ENCODE results near the gene HOXA5. TPM values are rescaled to one million over a fixed set of nuclear protein-coding genes. Genes with fewer than 3 reads are reported as not detected.
A peak's percentile ranks its signal among the peaks of the same experiment; 100 is the strongest.

HOXA5 gene
- total RNA-seq, 1 donor = 5.8 TPM

DNA sequence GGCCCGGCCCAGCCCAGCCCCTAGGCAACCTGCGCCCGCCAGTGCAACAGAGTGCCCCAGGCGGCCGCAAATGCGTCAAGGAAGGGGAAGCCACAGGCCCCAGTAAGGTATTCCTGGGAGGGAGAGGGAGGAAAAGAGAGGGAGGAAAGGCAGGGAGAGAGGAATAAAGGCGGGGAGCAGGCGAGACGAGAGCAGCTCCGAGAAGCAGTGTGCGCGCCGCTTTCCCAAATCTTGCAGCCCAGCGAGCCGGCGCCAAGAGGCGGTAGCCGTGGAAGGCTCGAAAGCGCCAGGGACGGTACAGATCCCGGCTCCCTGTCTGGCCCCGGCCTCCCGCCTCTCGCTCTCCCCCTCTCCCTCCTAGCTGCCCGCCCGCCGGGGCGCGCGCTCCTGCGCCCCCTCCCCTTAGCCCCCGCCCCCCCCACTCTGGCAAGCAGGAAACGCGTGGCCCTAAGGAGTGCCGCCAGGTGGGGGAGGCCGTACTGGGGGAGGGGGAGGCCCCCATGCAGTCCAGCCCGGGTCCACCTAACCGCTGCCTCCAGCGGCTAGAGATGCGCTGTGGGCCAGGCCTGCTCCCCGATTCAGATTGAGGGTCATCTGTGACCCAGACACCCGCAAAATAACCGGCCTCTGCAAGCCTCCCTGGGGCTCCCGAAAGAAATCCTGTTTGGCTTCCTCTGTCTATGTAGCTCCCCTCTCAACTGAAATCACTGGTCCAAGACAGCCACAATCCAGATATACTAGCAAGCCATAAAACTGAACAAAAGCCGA lies 26.4 kb upstream of the HOXA5 start:
- H3K4me3 ChIP-seq (ENCODE audit: insufficient read depth, low read length) = peak overlapping the region; percentile 75
- peak overlapping the region; percentile 99 for H3K4me2 ChIP-seq (ENCODE audit: insufficient read depth, low read length)
- TF ChIP-seq, protein P1, sequence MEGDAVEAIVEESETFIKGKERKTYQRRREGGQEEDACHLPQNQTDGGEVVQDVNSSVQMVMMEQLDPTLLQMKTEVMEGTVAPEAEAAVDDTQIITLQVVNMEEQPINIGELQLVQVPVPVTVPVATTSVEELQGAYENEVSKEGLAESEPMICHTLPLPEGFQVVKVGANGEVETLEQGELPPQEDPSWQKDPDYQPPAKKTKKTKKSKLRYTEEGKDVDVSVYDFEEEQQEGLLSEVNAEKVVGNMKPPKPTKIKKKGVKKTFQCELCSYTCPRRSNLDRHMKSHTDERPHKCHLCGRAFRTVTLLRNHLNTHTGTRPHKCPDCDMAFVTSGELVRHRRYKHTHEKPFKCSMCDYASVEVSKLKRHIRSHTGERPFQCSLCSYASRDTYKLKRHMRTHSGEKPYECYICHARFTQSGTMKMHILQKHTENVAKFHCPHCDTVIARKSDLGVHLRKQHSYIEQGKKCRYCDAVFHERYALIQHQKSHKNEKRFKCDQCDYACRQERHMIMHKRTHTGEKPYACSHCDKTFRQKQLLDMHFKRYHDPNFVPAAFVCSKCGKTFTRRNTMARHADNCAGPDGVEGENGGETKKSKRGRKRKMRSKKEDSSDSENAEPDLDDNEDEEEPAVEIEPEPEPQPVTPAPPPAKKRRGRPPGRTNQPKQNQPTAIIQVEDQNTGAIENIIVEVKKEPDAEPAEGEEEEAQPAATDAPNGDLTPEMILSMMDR (IDR thresholded peaks at IDR 0.05; ENCODE audit: extremely low read depth, low read depth, low read length) = no peak
- no peak for DNase-seq (ENCODE audit: insufficient read length, low spot score, missing footprints)
- H3K27ac ChIP-seq (ENCODE audit: low read depth, low read length) = peak overlapping the region; percentile 95
- no peaks in the 10 kb centered on the region for H3K9me3 ChIP-seq (ENCODE audit: low read depth, low read length)
- H3K79me2 ChIP-seq (ENCODE audit: insufficient read depth, low read length) = peaks cover 100% of the 10 kb centered on the region
- no peak overlapping the region for H2AFZ ChIP-seq (ENCODE audit: low read length)
- peaks cover 29% of the 10 kb centered on the region for H3K4me1 ChIP-seq (ENCODE audit: insufficient read depth, low read length)
- H3K36me3 ChIP-seq (ENCODE audit: insufficient read depth, low read length) = peaks cover 18% of the 10 kb centered on the region
- no peaks in the 10 kb centered on the region for H3K27me3 ChIP-seq (ENCODE audit: insufficient read depth, low read length)
- peaks cover 8% of the 10 kb centered on the region for H4K20me1 ChIP-seq (ENCODE audit: insufficient read depth, low read length)

DNA sequence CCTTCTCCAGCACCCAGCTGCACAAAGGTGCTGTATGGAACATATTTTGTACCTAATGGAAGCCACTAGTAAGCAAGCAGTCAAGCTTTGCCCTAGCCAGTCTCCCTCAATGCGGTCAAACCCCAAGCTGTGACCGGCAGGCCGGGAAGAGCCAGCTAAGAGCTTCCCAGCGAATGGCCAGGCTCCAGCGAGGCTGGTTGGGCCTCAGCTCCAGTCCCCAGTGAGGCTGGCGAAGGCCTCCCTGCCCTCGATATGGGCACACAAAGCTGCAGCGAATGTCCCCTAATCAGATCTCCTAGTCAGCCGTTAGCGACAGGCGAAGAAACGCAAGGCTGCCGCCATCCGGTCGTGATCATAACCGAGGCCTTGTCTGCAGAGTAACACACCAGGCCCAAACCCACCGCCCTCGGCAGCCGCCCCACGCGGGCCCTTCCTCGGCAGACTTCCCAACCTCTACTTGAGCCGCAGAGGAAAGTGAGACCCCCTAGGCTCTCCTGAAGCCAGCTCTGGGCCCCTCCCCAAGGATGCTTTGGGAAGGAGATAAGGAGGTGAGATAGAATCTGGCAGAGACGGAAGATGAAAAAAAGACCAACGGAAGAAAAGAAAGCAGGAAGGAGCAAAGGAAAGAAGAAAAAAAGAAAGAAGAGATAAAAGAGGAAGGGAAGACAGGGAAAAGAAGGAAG lies 24.9 kb upstream of the HOXA5 start:
- TF ChIP-seq, protein P1 (IDR thresholded peaks at IDR 0.05; ENCODE audit: extremely low read depth, low read depth, low read length) = no peak
- H3K27me3 ChIP-seq (ENCODE audit: insufficient read depth, low read length) = no peaks in the 10 kb centered on the region
- no peaks in the 10 kb centered on the region for H3K9me3 ChIP-seq (ENCODE audit: low read depth, low read length)
- peak overlapping the region; percentile 99 for H3K4me2 ChIP-seq (ENCODE audit: insufficient read depth, low read length)
- H3K4me1 ChIP-seq (ENCODE audit: insufficient read depth, low read length) = peaks cover 24% of the 10 kb centered on the region
- peak overlapping the region; percentile 95 for H3K27ac ChIP-seq (ENCODE audit: low read depth, low read length)
- H2AFZ ChIP-seq (ENCODE audit: low read length) = peak overlapping the region; percentile 34
- H3K4me3 ChIP-seq (ENCODE audit: insufficient read depth, low read length) = peak overlapping the region; percentile 75
- peak; percentile 87 for DNase-seq (ENCODE audit: insufficient read length, low spot score, missing footprints)
- H3K79me2 ChIP-seq (ENCODE audit: insufficient read depth, low read length) = peaks cover 100% of the 10 kb centered on the region
- peaks cover 20% of the 10 kb centered on the region for H4K20me1 ChIP-seq (ENCODE audit: insufficient read depth, low read length)
- peaks cover 26% of the 10 kb centered on the region for H3K36me3 ChIP-seq (ENCODE audit: insufficient read depth, low read length)

DNA sequence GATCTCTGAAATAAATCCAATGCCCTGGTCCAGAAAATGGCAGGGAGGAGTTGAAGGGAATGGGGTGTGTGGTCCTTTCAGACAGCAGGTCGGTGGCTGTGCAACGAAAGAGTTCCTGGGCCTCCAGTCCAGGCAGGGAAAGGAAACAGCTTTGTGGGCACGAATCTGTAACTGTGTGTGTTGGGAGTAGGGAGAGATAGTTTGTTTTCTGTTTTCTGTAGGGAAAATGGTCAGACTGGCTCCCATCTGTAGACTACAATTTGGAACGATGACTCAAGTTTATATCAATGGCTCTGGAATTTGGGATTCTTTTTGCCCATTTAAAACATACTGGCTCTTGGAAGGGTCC lies 24.4 kb upstream of the HOXA5 start:
- Histone ChIP-seq H4K20me1 (ENCODE audit: insufficient read depth, low read length) (peaks cover 24% of the 10 kb centered on the region), H2AFZ (ENCODE audit: low read length) (peak overlapping the region; percentile 34), H3K27me3 (ENCODE audit: insufficient read depth, low read length) (no peaks in the 10 kb centered on the region), H3K4me3 (ENCODE audit: insufficient read depth, low read length) (peak overlapping the region; percentile 75), H3K79me2 (ENCODE audit: insufficient read depth, low read length) (peaks cover 100% of the 10 kb centered on the region), H3K27ac (ENCODE audit: low read depth, low read length) (peak overlapping the region; percentile 95), H3K4me2 (ENCODE audit: insufficient read depth, low read length) (peak overlapping the region; percentile 99), H3K36me3 (ENCODE audit: insufficient read depth, low read length) (peaks cover 30% of the 10 kb centered on the region), H3K4me1 (ENCODE audit: insufficient read depth, low read length) (peaks cover 24% of the 10 kb centered on the region), H3K9me3 (ENCODE audit: low read depth, low read length) (no peaks in the 10 kb centered on the region)
- DNase-seq (ENCODE audit: insufficient read length, low spot score, missing footprints) = no peak
- TF ChIP-seq, protein P1 (IDR thresholded peaks at IDR 0.05; ENCODE audit: extremely low read depth, low read depth, low read length) = no peak

Data from osteoblast (primary cell).